Ascending aorta (tissue), 2 donors: ENCODE measurements around the gene UMODL1. TPM values are rescaled to one million over a fixed set of nuclear protein-coding genes. Genes with fewer than 3 reads are reported as not detected.
"Not testable (repeated sequence)": the region's sequence is repeated elsewhere in the genome, so short reads cannot be mapped to it uniquely, and the experiment has no call there.

Experiments
- DNase-seq, 2 donors: peaks; one replicate each; pipeline ENCODE4 v3.0.0-alpha.2; 2019; ENCODE audit warnings: low spot score in 2 of 2
- H3K27ac ChIP-seq, 2 donors: fragments of 200-600 bp; sonication (generic); one replicate each; pipeline ENCODE4 v1.5.1; 2016 to 2017; ENCODE audit warnings: mild to moderate bottlenecking in 1 of 2
- H3K27me3 ChIP-seq: fragments of 200-600 bp; sonication (generic); one replicate; pipeline ENCODE4 v1.5.1; 2017
- H3K36me3 ChIP-seq, 2 donors: fragments of 200-600 bp; sonication (generic); one replicate each; pipeline ENCODE4 v1.5.1; 2016
- H3K4me1 ChIP-seq, 2 donors: fragments of 200-600 bp; sonication (generic); one replicate each; pipeline ENCODE4 v1.5.1; 2016 to 2017; ENCODE audit warnings: mild to moderate bottlenecking in 1 of 2
- H3K4me3 ChIP-seq, 2 donors: fragments of 200-600 bp; sonication (generic); one replicate each; pipeline ENCODE4 v1.5.1; 2016 to 2017; ENCODE audit warnings: mild to moderate bottlenecking in 1 of 2
- H3K9me3 ChIP-seq, 2 donors: fragments of 200-600 bp; sonication (generic); one replicate each; pipeline ENCODE4 v1.5.1; 2016
- CTCF ChIP-seq, 3 experiments: fragments of 200-600 bp in 2 of 3; fragments of 450-650 bp in 1 of 3; sonication (generic) in 2 of 3; IDR thresholded peaks; one replicate each; pipeline ENCODE4 v1.5.1; 2016 to 2019; ENCODE audit warnings: antibody characterized with exemption in 3 of 3, mild to moderate bottlenecking in 1 of 3, moderate library complexity in 1 of 3
- intact Hi-C: fragments of 100-400 bp; cut with DNase I; formaldehyde crosslinking; loops from one replicate; pipeline ENCODE4 v1.15.1; 2023
- total RNA-seq: library from RNA; depleted of rRNA; stranded (reverse); fragments of >200 nt; gene quantifications from one replicate; pipeline ENCODE4 v1.1.0, GENCODE V29; 2016

UMODL1 gene
- total RNA-seq, 1 donor from 2014 or later = not detected

DNA sequence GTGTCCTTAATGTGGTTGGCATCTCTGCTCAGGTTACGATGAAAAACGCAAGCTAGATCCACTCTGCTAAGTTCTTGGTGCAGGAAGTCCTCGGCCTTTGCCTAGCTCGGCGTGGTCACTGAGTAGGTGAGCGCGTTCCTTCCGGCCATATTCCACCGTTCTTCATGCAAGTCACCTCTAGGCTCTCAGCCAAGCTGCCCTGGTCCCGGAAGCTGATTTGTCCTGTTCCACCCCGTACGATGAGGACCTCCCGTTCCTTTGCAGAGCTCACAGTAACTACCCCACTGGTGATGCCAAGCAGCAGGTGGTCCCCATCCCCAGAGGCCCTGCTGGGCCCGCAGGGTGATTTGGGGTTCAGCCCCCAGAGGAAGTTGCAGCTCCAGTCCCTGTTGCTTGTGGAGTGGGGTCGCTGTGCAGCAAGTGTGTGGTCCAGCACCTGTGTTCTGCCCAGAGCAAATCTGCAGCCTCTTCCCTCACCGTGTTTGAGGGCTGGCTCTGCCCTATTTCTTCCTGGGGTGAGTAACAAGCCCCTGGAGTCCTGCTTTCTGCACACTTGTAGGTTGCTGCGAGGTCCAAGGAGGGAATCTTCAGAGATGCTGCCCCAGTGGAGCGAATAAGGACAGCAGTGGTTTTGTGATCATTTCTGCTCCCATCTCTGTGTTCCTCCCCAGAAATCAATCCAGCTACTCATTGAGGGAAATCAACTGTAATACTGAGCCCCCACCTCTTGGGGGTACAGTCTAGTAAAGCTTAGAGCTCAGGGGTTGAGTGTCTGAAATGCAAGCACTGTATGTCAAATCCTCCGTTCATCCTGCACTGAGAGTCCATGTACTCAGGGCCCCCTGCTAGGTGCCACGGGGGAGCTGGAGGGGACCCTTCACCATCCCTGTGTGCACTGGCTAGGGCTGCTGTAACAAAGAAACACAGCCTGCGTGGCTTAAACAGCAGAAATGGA lies 2.3 kb downstream of the UMODL1 start:
- intact Hi-C loops = no loop called here
- H3K27me3 ChIP-seq = no peaks in the 10 kb centered on the region
- no peaks in the 10 kb centered on the region for H3K4me1 ChIP-seq
- TF ChIP-seq CTCF (IDR thresholded peaks at IDR 0.05) = no peak
- no peak overlapping the region for H3K4me3 ChIP-seq
- no peaks in the 10 kb centered on the region for H3K36me3 ChIP-seq
- H3K27ac ChIP-seq = no peak overlapping the region
- no peaks in the 10 kb centered on the region for H3K9me3 ChIP-seq
- DNase-seq = no peak

- DNase-seq = no peak
- Histone ChIP-seq H3K36me3 (no peaks in the 10 kb centered on the region), H3K4me3 (no peak overlapping the region), H3K9me3 (no peaks in the 10 kb centered on the region), H3K4me1 (peaks cover 0 to under 1% of the 10 kb centered on the region in 2 donors), H3K27ac (no peak overlapping the region), H3K27me3 (no peaks in the 10 kb centered on the region)
- no peak for TF ChIP-seq CTCF (IDR thresholded peaks at IDR 0.05)
- intact Hi-C loops = no loop called here
Measured at GRCh38 chr21:42075686-42076471, 4.8 kb downstream of the UMODL1 start.

DNA sequence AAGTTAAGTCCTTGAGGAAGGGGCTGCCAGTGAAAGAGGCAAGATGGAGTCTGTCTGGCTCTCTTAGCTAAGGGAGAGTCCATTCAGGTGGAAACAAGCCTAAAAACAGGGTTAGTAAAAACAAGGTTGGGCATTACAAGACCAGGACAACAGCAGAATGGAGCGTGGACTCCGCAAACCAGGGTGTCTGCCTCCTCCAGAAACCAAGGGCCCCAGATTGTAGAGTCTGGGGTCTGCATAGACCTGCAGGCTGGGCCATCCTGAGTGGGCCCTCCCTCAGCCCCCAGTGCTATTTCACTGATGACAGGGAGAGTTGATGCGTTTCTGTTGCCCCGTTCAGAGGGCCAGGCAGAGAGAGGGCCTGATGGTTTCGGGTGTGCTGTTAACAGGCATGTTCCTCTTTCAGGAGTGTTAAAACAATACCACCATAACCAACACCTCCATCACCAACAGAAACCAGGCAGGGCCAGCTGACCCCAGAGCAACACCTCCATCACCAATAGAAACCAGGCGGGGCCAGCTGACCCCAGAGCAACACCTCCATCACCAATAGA lies 6.6 kb downstream of the UMODL1 start:
- H3K36me3 ChIP-seq, H3K4me3 ChIP-seq, intact Hi-C loops, DNase-seq, H3K27me3 ChIP-seq, H3K9me3 ChIP-seq, H3K27ac ChIP-seq: not testable (repeated sequence)
- peaks cover 0 to 10% of the 10 kb centered on the region in 2 donors for H3K4me1 ChIP-seq

DNA sequence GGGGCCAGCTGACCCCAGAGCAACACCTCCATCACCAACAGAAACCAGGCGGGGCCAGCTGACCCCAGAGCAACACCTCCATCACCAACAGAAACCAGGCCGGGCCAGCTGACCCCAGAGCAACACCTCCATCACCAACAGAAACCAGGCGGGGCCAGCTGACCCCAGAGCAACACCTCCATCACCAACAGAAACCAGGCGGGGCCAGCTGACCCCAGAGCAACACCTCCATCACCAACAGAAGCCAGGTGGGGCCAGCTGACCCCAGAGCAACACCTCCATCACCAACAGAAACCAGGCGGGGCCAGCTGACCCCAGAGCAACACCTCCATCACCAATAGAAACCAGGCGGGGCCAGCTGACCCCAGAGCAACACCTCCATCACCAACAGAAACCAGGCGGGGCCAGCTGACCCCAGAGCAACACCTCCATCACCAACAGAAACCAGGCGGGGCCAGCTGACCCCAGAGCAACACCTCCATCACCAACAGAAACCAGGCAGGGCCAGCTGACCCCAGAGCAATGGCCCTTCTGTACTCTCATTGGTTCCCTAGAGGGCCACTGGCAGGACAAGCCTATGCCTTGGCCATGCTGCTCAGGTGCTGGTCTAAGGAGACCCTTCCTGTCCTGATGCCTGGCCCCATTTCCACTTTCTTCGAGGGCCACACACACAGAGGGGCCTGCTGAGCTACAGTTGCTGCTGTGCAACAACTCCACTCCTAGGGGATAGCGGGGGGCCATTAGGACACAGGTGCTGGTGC lies 7.3 kb downstream of the UMODL1 start:
- H3K4me3 ChIP-seq, DNase-seq, H3K36me3 ChIP-seq, H3K27ac ChIP-seq, H3K27me3 ChIP-seq, H3K9me3 ChIP-seq, intact Hi-C loops: not testable (repeated sequence)
- peaks cover 0 to 10% of the 10 kb centered on the region in 2 donors for H3K4me1 ChIP-seq

DNA sequence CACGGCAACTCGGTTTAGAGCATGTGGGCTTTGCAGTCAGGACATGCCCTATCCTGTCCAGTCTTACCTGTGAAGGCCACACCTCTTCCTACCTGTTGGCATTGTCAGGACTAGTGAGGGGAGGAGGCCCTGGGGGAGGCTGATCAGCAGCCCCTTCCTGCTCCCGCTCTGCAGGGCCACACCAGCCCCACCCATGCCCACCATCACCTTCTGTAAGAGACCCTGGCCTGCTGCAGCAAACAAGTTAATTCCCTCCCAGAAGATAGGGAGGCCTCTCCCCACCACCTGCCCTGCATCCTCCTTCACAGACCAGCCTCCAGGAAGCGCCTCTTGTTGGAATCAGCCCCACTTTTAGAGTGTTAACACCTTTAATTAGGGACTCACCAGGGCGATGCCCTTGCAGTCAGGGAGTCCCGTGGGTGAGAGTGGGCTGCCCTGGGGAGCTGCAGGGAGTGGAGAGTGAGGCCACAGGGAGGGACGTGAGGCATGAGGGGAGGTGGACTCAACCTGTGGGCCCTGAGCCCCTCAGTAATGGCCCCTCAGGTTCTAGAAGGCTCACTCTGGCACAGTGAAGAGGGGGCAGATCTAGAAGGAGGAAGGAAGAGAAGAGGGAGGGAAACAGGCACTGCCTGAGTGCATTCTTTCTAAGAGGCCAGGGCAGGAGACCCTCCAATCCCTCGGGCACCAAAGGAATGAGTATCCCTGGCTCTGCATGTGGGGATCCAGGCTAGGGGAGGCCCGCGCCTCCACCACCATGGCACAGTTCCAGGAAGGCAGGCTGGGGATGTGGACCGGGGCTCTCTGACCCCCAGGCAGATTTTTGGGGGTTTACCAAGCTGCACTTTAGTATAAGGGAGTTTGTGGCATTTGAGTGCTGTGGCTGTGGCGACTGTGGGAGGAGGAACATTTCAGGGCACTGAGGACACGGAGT lies 8.2 kb downstream of the UMODL1 start:
- no peak for TF ChIP-seq CTCF (IDR thresholded peaks at IDR 0.05)
- Histone ChIP-seq H3K27ac (no peak overlapping the region), H3K27me3 (no peaks in the 10 kb centered on the region), H3K4me3 (no peak overlapping the region), H3K9me3 (no peaks in the 10 kb centered on the region), H3K4me1 (peaks cover 0 to 10% of the 10 kb centered on the region in 2 donors), H3K36me3 (no peaks in the 10 kb centered on the region)
- DNase-seq = no peak
- intact Hi-C loops = no loop called here
